D721Med (cell line): ENCODE results near the gene BMP4.

Experiments used
- DNase-seq: peaks from one replicate; pipeline ENCODE4 v3.0.0; 2011; ENCODE audit warnings: low spot score; ENCODE audit not compliant: insufficient read length
- FAIRE-seq: peaks from 2 replicates; lab custom pipeline; 2011; peaks lifted over from hg19 to GRCh38; lab: Jason Lieb, UNC
- CTCF ChIP-seq: IDR thresholded peaks from 2 replicates; pipeline ENCODE4 v1.5.1; 2012; ENCODE audit warnings: mild to moderate bottlenecking, control low read depth; ENCODE audit not compliant: insufficient read depth; ENCODE audit errors: missing control alignments

The BMP4 gene

GRCh38 chr14:53964249-53964648 is 7.6 kb upstream of the BMP4 start:
- DNase-seq (no peak), FAIRE-seq (no peak)
- no peak for TF ChIP-seq CTCF

- TF ChIP-seq CTCF: no peak
- no peak for FAIRE-seq
- no peak for DNase-seq
These were observed 6.9 kb upstream of the BMP4 start for GRCh38 chr14:53963320-53964227.

- TF ChIP-seq CTCF: no peak
These were observed 6.3 kb upstream of the BMP4 start for GRCh38 chr14:53962953-53963319.

GRCh38 chr14:53958628-53959027 is 2.0 kb upstream of the BMP4 start:
- DNase-seq (no peak), FAIRE-seq (no peak)
- TF ChIP-seq CTCF: no peak

More at GRCh38 chr14:53962953-53963319, 6.3 kb upstream of the BMP4 start:
- FAIRE-seq (no peak), DNase-seq (no peak)

- DNase-seq (no peak), FAIRE-seq (no peak)
- TF ChIP-seq CTCF: no peak
These were observed 1.1 kb upstream of the BMP4 start for GRCh38 chr14:53957739-53958138.

GRCh38 chr14:53955671-53956426 is 776 bp downstream of the BMP4 start:
- TF ChIP-seq CTCF: no peak
- FAIRE-seq (no peak), DNase-seq (no peak)
